Activated T-cell treated with anti-CD3 and anti-CD28 coated beads for 48 hours (primary cell): ENCODE results near the gene PRR16.

Experiments used
- DNase-seq: peaks from one replicate; pipeline ENCODE4 v3.0.0-alpha.2; 2020; ENCODE audit warnings: low read depth

Gene PRR16

DNA sequence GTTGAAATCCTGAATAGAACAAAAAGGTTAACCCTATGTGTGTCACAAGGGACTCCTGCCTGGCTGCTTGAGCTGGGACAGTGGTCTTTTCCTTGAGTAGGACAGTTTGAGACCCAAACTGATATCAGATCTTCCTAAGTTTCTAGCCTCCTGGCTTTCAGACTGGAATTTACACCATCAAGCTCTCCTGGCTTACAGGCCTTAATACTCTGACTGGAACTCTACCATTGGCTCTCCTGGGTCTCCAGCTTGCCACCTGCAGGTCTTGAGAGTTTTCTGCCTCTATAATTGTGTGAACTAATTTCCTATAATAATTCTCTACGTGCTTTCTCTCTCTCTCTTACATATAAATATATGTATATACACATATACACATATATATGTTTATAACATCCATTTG lies 112.5 kb downstream of the PRR16 start:
- DNase-seq, result no peak

DNA sequence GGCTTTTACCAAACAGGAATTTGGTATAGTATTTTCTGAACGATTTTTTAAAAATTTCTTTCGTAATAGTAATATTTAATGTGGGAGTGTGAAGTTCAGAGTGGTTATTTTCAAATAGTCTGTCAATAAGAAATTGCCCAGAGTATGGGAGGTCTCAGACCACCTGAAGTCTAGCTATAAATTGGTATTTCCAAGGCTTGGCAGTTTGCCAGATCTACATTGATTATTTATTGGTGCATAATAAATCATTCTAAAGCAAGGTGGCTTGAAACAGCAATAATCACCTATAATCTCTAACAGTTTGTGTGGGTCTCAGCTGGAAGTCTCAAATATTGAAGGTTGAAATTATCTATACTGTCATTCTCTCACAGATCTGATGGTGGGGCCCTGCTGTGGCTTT lies 118.5 kb downstream of the PRR16 start:
- no peak for DNase-seq

DNA sequence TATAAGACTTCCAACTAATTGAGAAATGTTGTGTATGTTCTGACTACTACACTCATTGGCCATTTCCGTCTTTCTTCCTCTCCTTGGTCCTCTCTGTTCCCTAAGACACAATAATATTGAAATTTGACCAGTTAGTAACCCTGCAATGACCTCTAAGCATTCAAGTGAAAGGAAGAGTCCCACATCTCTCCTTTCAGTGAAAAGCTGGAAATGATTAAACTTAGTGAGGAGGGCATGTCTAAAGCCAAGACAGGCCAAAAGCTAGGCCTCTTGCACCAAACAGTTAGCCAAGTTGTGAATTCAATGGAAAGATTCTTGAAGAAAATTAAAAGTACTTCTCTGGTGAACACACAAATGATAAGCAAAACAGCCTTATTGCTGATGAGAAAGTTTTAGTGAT lies 122.5 kb downstream of the PRR16 start:
- DNase-seq, result no peak

DNA sequence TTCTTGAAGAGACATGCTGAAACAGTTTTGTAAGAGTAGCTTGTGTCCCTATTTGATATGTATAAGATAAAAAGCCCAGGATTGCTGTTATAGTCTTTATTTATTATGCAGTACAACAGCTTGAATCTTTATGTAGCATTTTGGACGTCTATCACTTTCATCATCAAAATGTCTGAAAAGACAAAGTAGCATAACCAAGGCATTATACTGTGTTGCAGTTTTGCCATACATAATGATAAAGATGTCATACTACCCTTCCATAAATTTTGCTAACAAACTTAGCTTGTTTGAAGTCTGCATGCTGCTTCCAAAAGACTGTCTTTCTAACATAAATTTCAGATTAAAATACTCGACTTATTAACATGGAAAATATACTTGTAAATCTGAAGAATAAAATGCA lies 127.8 kb downstream of the PRR16 start:
- no peak for DNase-seq

DNA sequence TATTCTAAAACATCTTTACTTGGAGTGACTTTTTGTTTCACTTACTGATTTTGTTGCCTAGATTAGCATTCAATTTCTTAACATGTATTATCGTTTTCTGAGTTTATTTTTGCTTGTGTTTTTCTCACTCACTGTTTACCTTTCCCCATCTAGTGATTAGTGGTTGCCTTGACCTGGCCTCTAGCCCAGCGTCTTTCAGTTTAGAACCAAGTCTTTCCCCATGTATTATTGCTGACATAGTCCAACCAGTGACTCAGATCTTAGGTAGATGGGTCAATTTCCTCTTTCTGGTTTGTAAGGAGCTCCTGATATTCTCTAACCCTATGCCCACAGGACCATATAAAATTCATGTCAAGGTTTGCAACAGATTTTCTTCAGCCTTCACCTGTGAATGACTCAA lies 135.5 kb downstream of the PRR16 start:
- no peak for DNase-seq

DNA sequence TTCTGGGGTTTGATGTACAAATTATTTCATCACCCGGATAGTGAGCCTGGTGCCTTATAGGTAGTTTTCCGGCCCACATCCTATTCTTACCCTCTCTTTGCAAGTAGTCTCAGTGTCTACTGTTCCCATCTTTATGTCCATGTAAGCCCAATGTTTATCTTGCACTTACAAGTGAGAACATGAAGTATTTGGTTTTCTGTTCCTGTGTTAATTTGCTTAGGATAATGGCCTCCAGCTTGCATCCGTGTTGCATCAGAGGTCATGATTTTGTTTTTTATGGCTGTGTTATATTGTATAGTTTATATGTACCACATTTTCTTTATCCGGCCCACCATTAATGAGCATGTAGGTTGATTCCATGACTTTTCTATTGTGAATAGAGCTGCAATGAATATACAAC lies 136.5 kb downstream of the PRR16 start:
- DNase-seq, result no peak

DNA sequence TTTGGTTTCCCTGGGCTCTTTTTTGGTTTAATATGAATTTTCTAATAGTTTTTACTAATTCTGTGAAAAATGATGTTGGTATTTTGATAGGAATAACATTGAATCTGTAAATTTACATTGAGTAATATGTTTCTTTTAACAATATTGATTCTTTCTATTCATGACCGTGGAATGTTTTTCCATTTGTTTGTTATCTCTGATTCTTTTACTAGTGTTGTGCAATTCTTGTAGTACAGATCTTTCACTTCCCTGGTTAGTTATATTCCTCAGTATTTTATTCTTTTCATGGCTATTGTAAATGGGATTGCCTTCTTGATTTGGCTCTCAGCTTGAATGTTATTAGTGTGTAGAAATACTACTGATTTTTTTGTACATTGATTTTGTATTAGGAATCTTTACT lies 137.9 kb downstream of the PRR16 start:
- no peak for DNase-seq

DNA sequence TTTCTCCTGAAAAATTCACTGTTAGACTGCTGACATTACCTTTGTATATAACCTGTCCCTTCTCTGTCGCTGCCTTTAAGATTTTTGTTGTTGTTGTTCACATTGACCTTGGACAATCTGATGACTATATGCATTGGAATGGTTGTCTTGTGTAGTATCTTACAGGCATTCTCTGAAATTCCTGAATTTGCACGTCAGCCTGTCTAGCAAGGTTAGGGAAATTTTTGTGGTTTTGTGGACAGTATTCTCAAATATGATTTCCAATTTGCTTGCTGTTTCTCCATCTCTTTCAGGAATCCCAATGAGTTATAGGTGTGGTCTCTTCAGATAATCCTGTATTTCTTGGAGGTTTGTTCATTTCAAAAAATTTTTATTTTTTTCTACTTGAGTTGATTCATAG lies 140.8 kb downstream of the PRR16 start:
- DNase-seq, result no peak

DNA sequence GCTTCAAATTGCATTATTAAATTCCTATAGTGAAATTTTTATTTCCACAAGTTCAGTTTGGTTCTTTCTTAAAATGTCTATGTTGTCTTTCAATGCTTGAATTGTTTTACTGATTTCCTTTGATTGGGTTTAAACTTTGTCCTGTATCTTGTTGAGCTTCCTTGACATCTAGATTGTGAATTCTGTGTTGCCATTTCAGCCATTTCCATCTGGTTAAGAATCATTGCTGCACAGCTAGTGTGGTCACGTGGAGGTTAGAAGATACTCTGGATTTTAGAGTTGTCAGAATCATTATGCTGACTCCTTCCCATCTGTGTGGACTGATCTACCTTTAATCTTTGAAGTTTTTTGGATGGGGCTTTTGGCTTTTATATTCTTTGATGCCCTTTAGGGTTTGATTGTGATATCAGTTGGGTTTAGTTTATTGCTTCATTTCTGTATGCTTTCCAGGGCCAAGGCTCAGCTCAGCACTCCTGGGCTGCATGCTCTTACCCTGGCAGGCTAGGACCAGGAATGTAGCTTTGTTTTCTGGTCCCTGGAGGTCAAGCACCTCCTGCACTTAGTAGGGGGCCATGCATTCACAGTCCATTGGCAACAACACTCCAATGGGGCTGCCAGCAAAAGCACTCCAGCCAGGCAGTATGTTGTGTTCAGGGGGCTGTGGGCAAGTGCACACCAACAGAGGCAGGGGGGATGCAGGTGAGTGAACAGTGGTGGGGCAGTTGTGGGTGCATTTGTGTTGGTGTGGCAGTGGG lies 141.4 kb downstream of the PRR16 start:
- no peak for DNase-seq

DNA sequence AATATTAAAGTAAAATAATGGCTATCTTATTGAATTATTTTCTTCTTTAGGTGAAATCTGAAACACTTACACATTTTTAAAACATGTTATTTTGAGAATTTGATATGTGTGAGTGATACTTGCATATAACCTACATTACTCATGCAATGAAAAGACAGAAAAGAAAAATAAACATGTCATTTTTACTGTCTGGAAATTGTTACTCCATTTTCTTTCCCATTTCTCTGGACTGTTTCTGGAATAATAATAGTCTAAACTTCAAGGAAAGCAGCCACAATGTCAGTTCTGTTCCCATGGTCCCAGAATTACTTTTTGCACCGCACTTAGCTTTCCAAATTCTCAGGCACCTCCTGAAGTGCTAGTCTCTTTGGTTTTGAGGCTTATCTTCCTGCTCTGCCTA lies 145.5 kb downstream of the PRR16 start:
- no peak for DNase-seq

DNA sequence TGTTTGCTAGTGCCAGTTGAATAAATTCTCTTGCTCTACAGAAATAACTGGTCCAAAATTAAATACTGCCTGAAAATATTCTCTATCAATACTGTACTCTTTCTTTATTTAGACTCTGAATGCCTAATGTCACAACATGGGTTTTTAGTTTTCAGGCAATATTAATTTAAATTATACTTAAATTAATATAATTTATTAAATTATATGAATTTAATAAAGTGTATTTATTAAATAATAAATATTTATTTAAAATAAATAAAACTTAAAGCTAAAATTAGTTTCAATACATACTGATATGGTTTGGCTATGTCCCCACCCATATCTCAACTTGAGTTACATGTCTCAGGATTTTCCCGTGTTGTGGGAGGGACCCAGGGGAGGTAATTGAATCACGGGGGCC lies 146.0 kb downstream of the PRR16 start:
- DNase-seq, result no peak

DNA sequence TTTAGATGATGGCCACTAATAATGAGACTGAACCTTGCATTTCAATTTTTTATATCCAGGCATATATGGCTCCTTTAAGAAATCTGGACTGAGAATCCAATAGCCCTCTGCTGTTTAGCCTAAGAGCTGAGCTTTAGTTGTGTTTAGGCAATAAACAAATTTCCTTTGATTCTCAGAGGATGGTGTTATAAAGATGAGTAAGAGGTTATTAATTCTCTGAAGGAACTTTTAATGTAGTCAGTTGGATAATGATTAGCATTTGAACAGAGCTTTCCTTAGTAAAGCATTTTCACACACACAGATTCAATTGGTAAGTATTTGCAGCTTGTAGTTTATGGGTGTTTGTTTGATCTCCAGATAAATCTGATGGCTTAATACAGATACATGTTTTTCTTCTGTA lies 149.6 kb downstream of the PRR16 start:
- no peak for DNase-seq

DNA sequence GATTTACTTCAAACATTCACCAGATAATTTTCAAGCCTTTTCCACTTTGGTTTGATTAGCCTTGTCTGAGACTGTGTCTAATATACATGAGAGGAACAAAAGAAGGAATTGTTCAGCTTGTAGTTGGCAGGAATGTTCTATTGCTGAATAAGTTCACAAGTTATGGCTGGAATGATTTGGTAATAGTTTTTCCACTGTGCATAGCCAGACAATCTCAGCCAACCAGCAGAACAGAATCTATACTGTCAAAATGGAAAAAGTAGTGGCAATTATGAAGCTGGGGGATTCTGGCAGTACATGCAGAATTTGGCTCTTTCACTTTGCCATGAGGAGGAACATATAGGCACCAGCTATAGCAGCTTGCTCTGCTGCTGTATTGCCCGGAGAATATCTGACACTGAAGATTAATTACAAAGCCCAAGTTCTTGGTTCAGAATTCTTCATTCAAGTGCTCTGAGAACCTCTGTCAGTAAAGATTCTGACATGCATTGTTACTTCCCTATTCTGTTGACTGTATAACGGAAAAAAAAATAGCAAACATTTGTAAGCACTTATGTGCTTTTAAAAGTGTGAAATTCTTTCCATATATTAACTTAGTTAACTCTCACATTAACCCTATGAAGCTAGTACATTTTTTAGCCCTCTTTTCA lies 150.6 kb downstream of the PRR16 start:
- no peak for DNase-seq

DNA sequence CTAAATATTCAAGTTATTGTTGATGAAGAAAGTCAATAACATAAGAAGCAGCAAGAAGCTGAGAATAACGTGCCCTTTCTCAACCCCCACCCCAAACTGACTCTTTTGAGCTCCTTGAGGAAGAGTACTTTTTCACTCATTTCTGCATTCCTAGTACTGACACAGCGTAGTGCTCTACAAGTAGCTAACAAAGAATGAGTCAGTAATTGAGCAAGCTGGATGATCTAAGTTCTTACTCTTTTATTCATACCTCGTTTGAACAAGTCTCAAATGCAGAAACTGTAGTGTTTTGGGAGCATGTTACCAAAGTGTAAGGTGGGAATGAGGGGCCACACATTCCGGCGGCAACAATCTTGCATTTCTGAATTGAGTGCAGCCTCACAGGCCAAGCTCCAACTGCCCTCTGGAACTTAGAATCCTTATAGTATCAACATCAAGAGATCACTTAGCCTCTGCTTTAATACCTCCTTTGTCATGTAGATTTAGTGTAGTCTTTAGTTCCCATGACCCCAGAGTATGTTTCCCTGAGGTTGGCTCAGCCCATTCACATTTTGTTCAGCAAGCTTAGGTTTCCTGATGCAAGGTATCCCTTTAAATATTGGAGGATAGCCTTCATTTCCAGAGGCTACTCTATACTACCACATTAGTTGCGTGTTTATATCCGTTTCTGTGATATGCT lies 152.0 kb downstream of the PRR16 start:
- no peak for DNase-seq

DNA sequence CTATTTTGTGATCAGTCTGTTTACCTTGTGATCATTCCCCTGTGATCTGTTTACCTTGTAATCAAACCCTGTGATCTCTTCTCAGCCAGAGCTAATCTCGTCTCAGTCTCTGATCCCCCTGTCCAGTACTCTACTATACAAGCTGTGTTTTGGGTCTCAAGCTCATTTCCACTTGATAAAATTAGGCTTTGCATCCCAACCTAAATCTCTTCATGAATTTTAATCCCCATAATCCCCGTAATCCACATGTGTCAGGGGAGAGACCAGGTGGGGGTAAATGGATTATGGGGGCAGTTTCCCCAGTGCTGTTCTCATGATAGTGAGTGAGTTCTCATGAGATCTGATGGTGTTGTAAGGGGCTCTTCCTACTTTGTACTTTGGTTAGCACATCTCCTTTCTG lies 157.2 kb downstream of the PRR16 start:
- no peak for DNase-seq

DNA sequence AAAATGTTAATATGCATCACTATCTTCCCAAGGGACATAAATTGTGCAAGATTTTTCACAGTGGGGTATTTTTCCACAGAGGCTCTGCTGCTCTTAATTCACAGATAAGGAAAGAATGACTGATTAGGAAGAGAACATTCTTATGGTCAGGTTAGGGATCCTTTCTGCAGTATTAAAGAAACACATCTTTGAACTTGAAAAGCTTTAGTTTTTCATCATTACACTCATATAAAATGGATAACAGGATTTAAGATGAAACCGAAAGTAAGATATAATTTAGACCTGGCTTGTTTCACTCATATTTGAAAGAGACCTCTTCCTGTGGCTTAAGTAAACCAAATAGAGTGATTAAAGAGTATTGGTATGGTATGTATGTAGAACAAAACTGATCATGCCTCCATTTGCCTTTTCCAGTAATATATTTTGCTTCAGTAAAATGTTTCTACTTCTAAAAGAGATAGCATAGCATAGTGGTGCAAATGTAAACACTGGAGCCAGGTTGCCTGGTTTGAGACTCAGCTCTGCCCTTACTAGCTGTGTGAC lies 160.0 kb downstream of the PRR16 start:
- DNase-seq, result no peak

DNA sequence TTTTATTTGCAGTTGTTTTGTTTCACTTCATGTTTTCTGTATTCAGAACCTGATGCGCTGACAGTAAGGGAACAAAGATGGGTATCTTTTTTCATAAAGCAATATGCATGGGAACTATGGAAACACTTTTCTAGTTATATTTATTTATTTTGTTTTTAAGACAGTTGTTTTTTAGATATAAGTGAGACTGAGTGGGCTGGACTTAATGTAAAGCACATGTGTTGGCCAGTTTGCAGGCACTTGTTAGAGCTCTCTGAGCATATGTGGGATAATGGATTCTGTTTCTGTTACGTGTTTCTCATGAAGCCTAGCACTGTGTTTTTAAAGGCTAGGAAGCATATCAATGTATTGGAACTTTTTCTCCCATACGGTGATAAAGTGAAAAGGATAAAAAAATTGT lies 164.1 kb downstream of the PRR16 start:
- DNase-seq, result no peak

DNA sequence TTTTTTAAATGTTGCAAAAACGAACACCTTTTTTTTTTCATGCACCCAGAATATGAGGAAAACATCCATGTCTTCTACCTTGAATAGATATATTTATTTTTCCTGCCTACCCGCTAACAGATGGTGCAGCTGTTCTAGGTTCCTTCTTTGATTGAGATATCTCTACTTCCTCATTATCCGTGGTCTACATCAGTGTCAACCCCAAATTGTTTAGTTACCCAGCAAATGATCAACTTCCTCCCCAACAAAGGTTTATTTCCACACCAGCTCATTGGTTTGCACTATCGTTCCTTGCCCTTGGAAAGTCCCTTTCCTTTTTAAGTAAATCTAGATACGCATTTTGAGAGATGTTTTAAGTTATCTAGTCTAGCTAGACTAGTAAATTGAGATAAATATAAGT lies 166.4 kb downstream of the PRR16 start:
- no peak for DNase-seq

DNA sequence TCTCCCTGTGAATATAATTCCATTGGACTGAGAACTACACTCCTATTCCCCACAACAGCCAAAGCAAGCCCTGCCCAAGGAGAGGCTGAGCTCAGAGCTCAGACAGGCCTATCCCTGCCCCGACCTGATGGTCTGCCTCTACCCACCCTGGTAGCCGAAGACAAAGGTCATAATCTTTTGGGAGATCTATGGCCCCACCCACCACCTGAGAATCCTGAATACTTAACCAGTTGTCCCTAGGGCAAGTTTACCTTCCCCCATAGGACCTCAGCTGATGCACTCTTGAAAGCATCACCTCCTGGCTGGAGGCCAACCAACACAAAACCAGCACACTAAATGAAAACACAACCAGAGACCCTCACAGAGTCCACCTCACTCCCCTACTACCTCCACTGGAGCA lies 167.5 kb downstream of the PRR16 start:
- DNase-seq, result no peak

DNA sequence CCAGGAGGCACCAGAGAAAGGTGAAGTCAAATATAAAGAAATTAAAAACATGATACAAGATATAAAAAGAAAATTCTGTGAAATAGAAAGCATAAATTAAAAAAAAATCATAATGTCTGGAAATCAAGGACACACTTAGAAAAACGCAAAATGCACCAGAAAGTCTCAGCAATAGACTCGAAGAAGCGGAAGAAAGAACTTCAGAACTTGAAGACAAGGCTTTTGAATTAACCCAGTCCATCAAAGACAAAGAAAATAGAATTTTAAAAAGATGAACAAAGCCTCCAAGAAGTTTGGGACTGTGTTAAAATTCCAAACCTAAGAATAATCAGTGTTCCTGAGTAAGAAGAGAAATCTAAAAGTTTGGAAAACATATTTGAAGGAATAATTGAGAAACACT lies 168.3 kb downstream of the PRR16 start:
- DNase-seq, result no peak

DNA sequence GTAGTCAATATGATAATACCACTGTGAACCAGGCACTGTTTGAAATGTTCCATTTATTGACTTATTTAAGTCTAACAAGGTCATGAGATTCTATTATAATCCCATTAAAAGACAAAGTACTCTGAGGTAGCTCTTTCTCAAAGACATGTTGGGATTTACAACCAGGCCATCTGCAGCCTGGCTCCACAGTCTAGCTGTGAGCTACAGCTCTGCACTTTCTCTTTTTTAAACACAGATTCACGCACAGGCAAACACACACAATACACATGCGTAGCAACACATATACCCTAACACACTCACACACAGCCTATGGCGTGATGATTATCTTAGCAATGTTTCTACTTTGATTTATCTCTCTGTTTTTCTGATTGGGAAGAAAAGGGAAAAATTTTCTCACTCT lies 174.3 kb downstream of the PRR16 start:
- DNase-seq, result no peak

DNA sequence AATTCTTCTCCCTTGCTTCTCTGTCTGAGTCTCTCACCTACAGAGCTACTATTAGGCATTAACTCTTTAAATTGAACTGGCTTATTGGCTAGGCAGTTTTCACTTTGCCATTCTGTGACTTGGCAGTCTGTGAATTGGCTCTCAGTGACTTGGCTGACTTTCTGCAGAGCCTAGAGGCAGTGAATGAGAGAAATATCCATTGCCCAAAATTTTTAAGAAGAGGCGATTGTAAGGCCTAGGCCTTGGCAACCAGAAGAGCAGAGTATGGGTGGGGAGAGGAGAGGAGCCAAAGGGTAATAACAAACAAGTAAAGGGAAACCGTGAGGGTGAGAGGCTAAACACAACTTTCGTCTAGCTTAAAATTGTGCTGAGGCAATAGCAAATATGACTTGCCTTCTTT lies 176.7 kb downstream of the PRR16 start:
- no peak for DNase-seq

DNA sequence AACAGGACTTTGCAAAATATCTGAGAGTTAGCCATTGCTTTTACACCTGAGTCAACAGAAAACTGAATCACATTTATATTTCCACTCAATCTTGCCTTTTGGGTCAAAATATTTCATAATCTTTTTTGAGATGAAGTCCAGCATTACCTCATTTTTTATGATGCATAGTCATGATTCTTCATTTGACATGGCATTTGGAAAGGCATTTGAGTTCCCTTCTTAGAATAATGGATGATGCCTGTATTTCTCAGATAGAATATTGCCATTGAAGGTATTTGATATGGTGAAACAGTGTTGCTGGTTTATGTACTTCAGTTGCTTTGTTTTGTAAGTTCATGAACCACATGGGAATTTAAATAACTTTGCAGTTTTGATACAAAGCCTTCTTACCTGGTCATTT lies 180.4 kb downstream of the PRR16 start:
- DNase-seq, result no peak
